PC-9 (cell line): ENCODE measurements around the gene OSCP1. TPM values are rescaled to one million over a fixed set of nuclear protein-coding genes. Genes with fewer than 3 reads are reported as not detected.
A peak's percentile ranks its signal among the peaks of the same experiment; 100 is the strongest.

Experiments used
- BruUV-seq: library from RNA; stranded (reverse); fragments of 400-500 nt; replicated peaks from 2 replicates; lab custom pipeline; 2021; lab: Mats Ljungman, UMichigan
- CTCF ChIA-PET: fragments of 300-600 bp; sonication (Branson Sonifier 250); formaldehyde crosslinking; loops from one replicate; lab custom pipeline; 2022; ENCODE audit warnings: antibody characterized with exemption; lab: Charles Lee
- POLR2A ChIA-PET: fragments of 300-600 bp; sonication (Branson Sonifier 250); formaldehyde crosslinking; loops from one replicate; lab custom pipeline; 2022; ENCODE audit warnings: antibody characterized with exemption; ENCODE audit not compliant: unreplicated experiment; lab: Charles Lee
- DNase-seq, 2 experiments: peaks; one replicate each; pipeline versions ENCODE4 v3.0.0 to v3.0.0-alpha.2; 2015 to 2022; ENCODE audit warnings: mixed read lengths in 1 of 2
- H2AFZ ChIP-seq: fragments of 200-600 bp; sonication (generic); 2 replicates; pipeline ENCODE4 v1.8.1; 2017; ENCODE audit warnings: antibody characterized with exemption
- H3F3A ChIP-seq: fragments of 200-600 bp; sonication (generic); 2 replicates; pipeline ENCODE4 v1.8.1; 2017; ENCODE audit warnings: antibody characterized with exemption, mild to moderate bottlenecking, low read depth; ENCODE audit not compliant: insufficient read depth
- H3K27ac ChIP-seq: fragments of 200-600 bp; sonication (generic); 2 replicates; pipeline ENCODE4 v1.6.1; 2016; ENCODE audit warnings: mixed run types
- H3K27me3 ChIP-seq: fragments of 200-600 bp; sonication (generic); 2 replicates; pipeline ENCODE4 v1.6.1; 2016; ENCODE audit warnings: low read depth, mixed run types; ENCODE audit not compliant: insufficient read depth
- H3K36me3 ChIP-seq: fragments of 200-600 bp; sonication (generic); 2 replicates; pipeline ENCODE4 v1.6.1; 2016; ENCODE audit warnings: low read depth, mixed run types
- H3K4me1 ChIP-seq: fragments of 200-600 bp; sonication (generic); replicated peaks from 2 replicates; pipeline ENCODE4 v1.6.1; 2016; ENCODE audit warnings: mixed run types; ENCODE audit not compliant: insufficient read depth
- H3K4me2 ChIP-seq: fragments of 200-600 bp; sonication (generic); 2 replicates; pipeline ENCODE4 v1.6.1; 2017; ENCODE audit warnings: mixed run types
- H3K4me3 ChIP-seq: fragments of 200-600 bp; sonication (generic); 2 replicates; pipeline ENCODE4 v1.6.1; 2016; ENCODE audit warnings: mixed run types
- H3K79me2 ChIP-seq: fragments of 200-600 bp; sonication (generic); 2 replicates; pipeline ENCODE4 v1.6.1; 2017; ENCODE audit warnings: low read depth, mixed run types
- H3K9me2 ChIP-seq: fragments of 200-600 bp; sonication (generic); 2 replicates; pipeline ENCODE4 v1.8.1; 2017; ENCODE audit warnings: mild to moderate bottlenecking; ENCODE audit not compliant: insufficient read depth
- H3K9me3 ChIP-seq: fragments of 200-600 bp; sonication (generic); 2 replicates; pipeline ENCODE4 v1.8.1; 2016; ENCODE audit warnings: low read depth; ENCODE audit not compliant: insufficient read depth
- H4K20me1 ChIP-seq: fragments of 200-600 bp; sonication (generic); 2 replicates; pipeline ENCODE4 v1.8.1; 2017; ENCODE audit not compliant: insufficient read depth
- CTCF ChIP-seq: fragments of 200-600 bp; sonication (generic); conservative IDR thresholded peaks from 2 replicates; pipeline ENCODE4 v1.6.1; 2017; ENCODE audit warnings: mixed run types, antibody characterized with exemption, mild to moderate bottlenecking, moderate library complexity
- EZH2 ChIP-seq: fragments of 200-600 bp; sonication (generic); IDR thresholded peaks from 2 replicates; pipeline ENCODE4 v1.8.0; 2017; ENCODE audit warnings: antibody characterized with exemption, low read depth
- intact Hi-C: fragments of 100-400 bp; cut with micrococcal nuclease; formaldehyde crosslinking; loops from one replicate; pipeline ENCODE4 v1.10.0; 2022; ENCODE audit not compliant: unreplicated experiment
- total RNA-seq: library from RNA; stranded (reverse); gene quantifications from 2 replicates; pipeline ENCODE4 v1.2.3, GENCODE V29; 2021

The OSCP1 gene
- total RNA-seq, 1 experiment from 2014 or later, result 25.7 TPM

- no peaks in the 10 kb centered on the region for H3K36me3 ChIP-seq
- H2AFZ ChIP-seq, result no peak overlapping the region
- no peak overlapping the region for H3K27ac ChIP-seq
- no peaks in the 10 kb centered on the region for H3K9me3 ChIP-seq
- DNase-seq, result no peak
- peaks cover 25% of the 10 kb centered on the region for H3F3A ChIP-seq
- CTCF ChIA-PET, result no interaction called here
- peaks cover 29% of the 10 kb centered on the region for H3K4me1 ChIP-seq
- H3K27me3 ChIP-seq, result no peaks in the 10 kb centered on the region
- no peak for TF ChIP-seq CTCF
- H3K4me3 ChIP-seq, result no peak overlapping the region
- H3K9me2 ChIP-seq, result no peaks in the 10 kb centered on the region
- no TSS peak for BruUV-seq
- no peaks in the 10 kb centered on the region for H3K79me2 ChIP-seq
- H3K4me2 ChIP-seq, result no peak overlapping the region
- POLR2A ChIA-PET, result interaction anchor here (0.7 kb wide), 1 partner anchor 1002 kb away, joined by 4 read pairs; no protein-coding TSS in a partner anchor
- H4K20me1 ChIP-seq, result no peaks in the 10 kb centered on the region
- intact Hi-C loops, result no loop called here
Observed at GRCh38 chr1:36481771-36482723, 31.8 kb upstream of the OSCP1 start.

- Histone ChIP-seq H3K27me3 (no peaks in the 10 kb centered on the region), H3K27ac (no peak overlapping the region), H3K4me2 (no peak overlapping the region), H3F3A (peaks cover 15% of the 10 kb centered on the region; the same call in 1 of the 2 replicates), H3K9me2 (no peaks in the 10 kb centered on the region), H3K4me3 (no peak overlapping the region), H2AFZ (no peak overlapping the region), H3K4me1 (peaks cover 21% of the 10 kb centered on the region), H3K36me3 (no peaks in the 10 kb centered on the region), H4K20me1 (no peaks in the 10 kb centered on the region), H3K79me2 (no peaks in the 10 kb centered on the region), H3K9me3 (no peaks in the 10 kb centered on the region)
- BruUV-seq, result no TSS peak
- TF ChIP-seq CTCF (no peak), EZH2 (no peak)
- ChIA-PET CTCF (no interaction called here), POLR2A (no interaction called here)
- DNase-seq, result no peak
- intact Hi-C loops, result no loop called here
Observed at GRCh38 chr1:36481091-36481490, 30.8 kb upstream of the OSCP1 start.

- intact Hi-C loops, result no loop called here
- no peak for DNase-seq
- Histone ChIP-seq H4K20me1 (no peaks in the 10 kb centered on the region), H3K27me3 (no peaks in the 10 kb centered on the region), H3K4me1 (peaks cover 11% of the 10 kb centered on the region), H3K9me2 (no peaks in the 10 kb centered on the region), H3K4me2 (peak overlapping the region; percentile 6; the same call in 1 of the 2 replicates), H3F3A (peaks cover 6% of the 10 kb centered on the region; the same call in 1 of the 2 replicates), H3K4me3 (no peak overlapping the region), H2AFZ (no peak overlapping the region), H3K9me3 (no peaks in the 10 kb centered on the region), H3K27ac (no peak overlapping the region), H3K36me3 (no peaks in the 10 kb centered on the region), H3K79me2 (no peaks in the 10 kb centered on the region)
- POLR2A ChIA-PET, result no interaction called here
- TF ChIP-seq CTCF, result no peak
- no peak for TF ChIP-seq EZH2
- no TSS peak for BruUV-seq
- CTCF ChIA-PET, result no interaction called here
Observed at GRCh38 chr1:36480161-36480560, 29.9 kb upstream of the OSCP1 start.
